ENCODE data around the gene CAST. TPM values are rescaled to one million over a fixed set of nuclear protein-coding genes. Genes with fewer than 3 reads are reported as not detected.

Gene CAST
- total and polyA plus RNA-seq, 7 experiments from 2014 or later = 31.1 to 298 (median 114) TPM

GRCh38 chr5:96819806-96820205, 157.6 kb downstream of the CAST start:
- Histone ChIP-seq H3K4me3 (ENCODE audit: low read length) (no peak overlapping the region), H3K27me3 (ENCODE audit: control insufficient read depth in 2 of 2, insufficient read depth in 2 of 2, low read length in 2 of 2) (no peaks in the 10 kb centered on the region), H3K27ac (ENCODE audit: low read depth, low read length) (no peak overlapping the region), H3K4me1 (ENCODE audit: control insufficient read depth in 2 of 2, insufficient read depth in 2 of 2, low read length in 2 of 2) (peaks cover 27 to 60% of the 10 kb centered on the region in 2 donors), H3K9me3 (ENCODE audit: control insufficient read depth in 2 of 3, low read length in 3 of 3) (no peaks in the 10 kb centered on the region), H3K36me3 (ENCODE audit: control insufficient read depth in 2 of 3, insufficient read depth in 3 of 3, low read length in 3 of 3) (no peaks in the 10 kb centered on the region)
- intact Hi-C loops (cut with micrococcal nuclease) = loop anchor here (10.0 kb wide), 3 partner anchors 995 to 1265 kb away; partner anchors contain the start of genes ARSK (in 1 of the 2), GLRX (in 1 of the 2), RFESD (in 1 of the 2) and SKIC3 (in 1 of the 2)
- Mint-ChIP-seq H3K9me3 (no peaks in the 10 kb centered on the region), H3K36me3 (peaks cover 0 to 2% (median 0%) of the 10 kb centered on the region in 5 donors), H3K4me1 (peaks cover 47 to 85% (median 82%) of the 10 kb centered on the region in 7 donors), H3K27ac (peak overlapping the region in 6 of 9 donors; percentile 19 to 100 (median 72)), H3K4me3 (peak overlapping the region in 1 of 10 donors; percentile 9), H3K27me3 (peaks cover 0 to 2% (median 0%) of the 10 kb centered on the region in 5 donors)
- CTCF ChIA-PET = interaction anchor here (2.7 to 4.3 kb wide), 2 partner anchors 11 to 68 kb away, joined by 23 to 25 read pairs; partner anchors contain the start of gene ERAP1
- DNase-seq = no peak
- ATAC-seq = no peak
- POLR2A ChIA-PET = interaction anchor here (1.4 to 8.4 kb wide), 3 partner anchors 9 to 21 kb away, joined by 4 to 212 read pairs (median 34); partner anchors contain the start of gene ERAP1

GRCh38 chr5:96821260-96821916, 159.2 kb downstream of the CAST start:
- peaks cover 0 to 2% (median 0%) of the 10 kb centered on the region in 5 donors for H3K36me3 Mint-ChIP-seq
- H3K27me3 Mint-ChIP-seq = peaks cover 0 to 9% (median 0%) of the 10 kb centered on the region in 5 donors
- H3K4me1 Mint-ChIP-seq = peaks cover 37 to 70% (median 68%) of the 10 kb centered on the region in 7 donors
- POLR2A ChIA-PET = interaction anchor here (0.6 to 8.4 kb wide), 11 partner anchors 10 to 1065 kb away, joined by 3 to 212 read pairs (median 4); partner anchors contain the start of genes ERAP1 and ERAP2
- no peaks in the 10 kb centered on the region for H3K9me3 ChIP-seq (ENCODE audit: control insufficient read depth in 2 of 3, low read length in 3 of 3)
- H3K9me3 Mint-ChIP-seq = no peaks in the 10 kb centered on the region
- peaks cover 13 to 47% of the 10 kb centered on the region in 2 donors for H3K4me1 ChIP-seq (ENCODE audit: control insufficient read depth in 2 of 2, insufficient read depth in 2 of 2, low read length in 2 of 2)
- H3K4me3 Mint-ChIP-seq = peak overlapping the region in 7 of 10 donors; percentile 0 to 52 (median 48)
- DNase-seq (no peak), ATAC-seq (no peak)
- intact Hi-C loops (cut with micrococcal nuclease) = no loop called here
- no peak overlapping the region for H3K4me3 ChIP-seq (ENCODE audit: low read length)
- peak overlapping the region in 7 of 9 donors; percentile 4 to 100 (median 48) for H3K27ac Mint-ChIP-seq
- no peak overlapping the region for H3K27ac ChIP-seq (ENCODE audit: low read depth, low read length)
- H3K27me3 ChIP-seq (ENCODE audit: control insufficient read depth in 2 of 2, insufficient read depth in 2 of 2, low read length in 2 of 2) = no peaks in the 10 kb centered on the region
- CTCF ChIA-PET = interaction anchor here (0.6 to 4.3 kb wide), 9 partner anchors 9 to 342 kb away, joined by 3 to 25 read pairs (median 4); partner anchors contain the start of gene ERAP1
- no peaks in the 10 kb centered on the region for H3K36me3 ChIP-seq (ENCODE audit: control insufficient read depth in 2 of 3, insufficient read depth in 3 of 3, low read length in 3 of 3)

GRCh38 chr5:96822686-96823459, 160.7 kb downstream of the CAST start:
- Histone ChIP-seq H3K27me3 (ENCODE audit: control insufficient read depth in 2 of 2, insufficient read depth in 2 of 2, low read length in 2 of 2) (no peaks in the 10 kb centered on the region), H3K27ac (ENCODE audit: low read depth, low read length) (no peak overlapping the region), H3K9me3 (ENCODE audit: control insufficient read depth in 2 of 3, low read length in 3 of 3) (no peaks in the 10 kb centered on the region), H3K4me1 (ENCODE audit: control insufficient read depth in 2 of 2, insufficient read depth in 2 of 2, low read length in 2 of 2) (peaks cover 1 to 35% of the 10 kb centered on the region in 2 donors), H3K36me3 (ENCODE audit: control insufficient read depth in 2 of 3, insufficient read depth in 3 of 3, low read length in 3 of 3) (no peaks in the 10 kb centered on the region), H3K4me3 (ENCODE audit: low read length) (no peak overlapping the region)
- Mint-ChIP-seq H3K4me3 (peak overlapping the region in 8 of 10 donors; percentile 17 to 48 (median 28)), H3K9me3 (no peaks in the 10 kb centered on the region), H3K27me3 (peaks cover 0 to 21% (median 0%) of the 10 kb centered on the region in 5 donors), H3K27ac (peak overlapping the region in 8 of 9 donors; percentile 52 to 100 (median 74)), H3K4me1 (peaks cover 22 to 57% (median 55%) of the 10 kb centered on the region in 7 donors), H3K36me3 (peaks cover 0 to 2% (median 0%) of the 10 kb centered on the region in 5 donors)
- peak; percentile 78 for ATAC-seq
- ChIA-PET CTCF (interaction anchor here (0.6 to 4.3 kb wide), 4 partner anchors 14 to 71 kb away, joined by 3 to 25 read pairs (median 13); partner anchors contain the start of gene ERAP1), POLR2A (interaction anchor here (0.9 to 4.9 kb wide), 4 partner anchors 12 to 130 kb away, joined by 3 to 34 read pairs (median 4); partner anchors contain the start of gene ERAP1)
- intact Hi-C loops (cut with micrococcal nuclease) = loop anchor here (1.0 to 2.0 kb wide), 8 partner anchors 14 to 478 kb away; partner anchors contain the start of gene ERAP1 (in 1 of the 2)
- DNase-seq = peak in 6 of 9 donors; percentile 26 to 60 (median 50)

- Histone ChIP-seq H3K9me3 (ENCODE audit: control insufficient read depth in 2 of 3, low read length in 3 of 3) (no peaks in the 10 kb centered on the region), H3K4me1 (ENCODE audit: control insufficient read depth in 2 of 2, insufficient read depth in 2 of 2, low read length in 2 of 2) (peaks cover 0 to 29% of the 10 kb centered on the region in 2 donors), H3K4me3 (ENCODE audit: low read length) (no peak overlapping the region), H3K27ac (ENCODE audit: low read depth, low read length) (no peak overlapping the region), H3K36me3 (ENCODE audit: control insufficient read depth in 2 of 3, insufficient read depth in 3 of 3, low read length in 3 of 3) (no peaks in the 10 kb centered on the region), H3K27me3 (ENCODE audit: control insufficient read depth in 2 of 2, insufficient read depth in 2 of 2, low read length in 2 of 2) (no peaks in the 10 kb centered on the region)
- ChIA-PET POLR2A (interaction anchor here (0.9 to 1.0 kb wide), 3 partner anchors 16 to 129 kb away, joined by 3 to 4 read pairs (median 3); partner anchors contain the start of gene ERAP1), CTCF (interaction anchor here (1.9 to 4.3 kb wide), 2 partner anchors 72 kb away, joined by 10 to 23 read pairs; no protein-coding TSS in a partner anchor)
- DNase-seq (no peak), ATAC-seq (peak; percentile 48)
- peaks cover 0 to 2% (median 0%) of the 10 kb centered on the region in 5 donors for H3K36me3 Mint-ChIP-seq
- H3K27ac Mint-ChIP-seq = peak overlapping the region in 1 of 9 donors; percentile 35
- no peaks in the 10 kb centered on the region for H3K9me3 Mint-ChIP-seq
- intact Hi-C loops (cut with micrococcal nuclease) = loop anchor here (1.0 to 2.0 kb wide), 8 partner anchors 15 to 479 kb away; partner anchors contain the start of gene ERAP1 (in 1 of the 2)
- H3K4me1 Mint-ChIP-seq = peaks cover 15 to 49% (median 46%) of the 10 kb centered on the region in 7 donors
- peaks cover 0 to 21% (median 0%) of the 10 kb centered on the region in 5 donors for H3K27me3 Mint-ChIP-seq
- no peak overlapping the region for H3K4me3 Mint-ChIP-seq
Observed at GRCh38 chr5:96823900-96824380, 161.8 kb downstream of the CAST start.

Other genes starting within 250 kb of the CAST start
- gene PCSK1, start 229.1 kb upstream of the CAST start, total RNA-seq = not detected
- not detected for gene PCSK1, start 229.1 kb upstream of the CAST start, polyA plus RNA-seq
- gene ERAP1, start 145.6 kb downstream of the CAST start, total RNA-seq = 100 to 1,000 TPM in 3 of 5 experiments, 10 to 100 TPM in 2; 79.0 to 184 (median 153) TPM
- gene ERAP1, start 145.6 kb downstream of the CAST start, polyA plus RNA-seq = 10 to 100 TPM; 50.4 to 72.6 TPM
- gene ERAP2, start 214.1 kb downstream of the CAST start, total RNA-seq = 100 to 1,000 TPM in 2 of 5 experiments, 10 to 100 TPM in 3; 42.5 to 158 (median 97.2) TPM
- 100 to 1,000 TPM in 1 of 2 donors, 10 to 100 TPM in 1; 11.1 to 161 TPM for gene ERAP2, start 214.1 kb downstream of the CAST start, polyA plus RNA-seq